HG03045 (cell line): ENCODE results near the gene FAM83D.

Source experiments
- ATAC-seq: cut with Tn5 transposase; IDR thresholded peaks from one replicate; pipeline ENCODE4 v1.9.1; 2021; ENCODE audit warnings: mild to moderate bottlenecking, moderate library complexity; ENCODE audit not compliant: unreplicated experiment

The FAM83D gene

GRCh38 chr20:38997622-38998021 is 71.4 kb downstream of the FAM83D start:
- peak; percentile 75 for ATAC-seq

DNA sequence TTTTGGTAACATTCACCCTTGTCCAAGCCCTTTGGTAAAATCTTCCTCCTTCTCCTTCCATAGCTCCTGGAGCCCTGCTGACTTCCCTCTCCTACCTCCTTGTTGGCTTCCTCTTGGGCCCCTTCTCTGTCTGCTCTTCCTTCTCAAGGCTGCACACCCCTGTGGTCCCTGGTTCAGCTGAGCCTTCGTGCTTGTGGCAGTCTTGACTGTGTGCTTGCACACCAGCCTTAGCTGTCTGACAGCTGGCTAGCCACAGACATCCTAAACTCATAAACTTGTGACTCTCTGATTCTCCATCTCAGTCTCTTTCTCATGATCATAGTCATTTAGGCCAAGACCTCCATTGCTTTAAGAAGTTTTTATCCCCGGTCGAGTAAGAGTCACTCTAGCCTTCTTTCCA is 73.0 kb downstream of the FAM83D start:
- no peak for ATAC-seq

DNA sequence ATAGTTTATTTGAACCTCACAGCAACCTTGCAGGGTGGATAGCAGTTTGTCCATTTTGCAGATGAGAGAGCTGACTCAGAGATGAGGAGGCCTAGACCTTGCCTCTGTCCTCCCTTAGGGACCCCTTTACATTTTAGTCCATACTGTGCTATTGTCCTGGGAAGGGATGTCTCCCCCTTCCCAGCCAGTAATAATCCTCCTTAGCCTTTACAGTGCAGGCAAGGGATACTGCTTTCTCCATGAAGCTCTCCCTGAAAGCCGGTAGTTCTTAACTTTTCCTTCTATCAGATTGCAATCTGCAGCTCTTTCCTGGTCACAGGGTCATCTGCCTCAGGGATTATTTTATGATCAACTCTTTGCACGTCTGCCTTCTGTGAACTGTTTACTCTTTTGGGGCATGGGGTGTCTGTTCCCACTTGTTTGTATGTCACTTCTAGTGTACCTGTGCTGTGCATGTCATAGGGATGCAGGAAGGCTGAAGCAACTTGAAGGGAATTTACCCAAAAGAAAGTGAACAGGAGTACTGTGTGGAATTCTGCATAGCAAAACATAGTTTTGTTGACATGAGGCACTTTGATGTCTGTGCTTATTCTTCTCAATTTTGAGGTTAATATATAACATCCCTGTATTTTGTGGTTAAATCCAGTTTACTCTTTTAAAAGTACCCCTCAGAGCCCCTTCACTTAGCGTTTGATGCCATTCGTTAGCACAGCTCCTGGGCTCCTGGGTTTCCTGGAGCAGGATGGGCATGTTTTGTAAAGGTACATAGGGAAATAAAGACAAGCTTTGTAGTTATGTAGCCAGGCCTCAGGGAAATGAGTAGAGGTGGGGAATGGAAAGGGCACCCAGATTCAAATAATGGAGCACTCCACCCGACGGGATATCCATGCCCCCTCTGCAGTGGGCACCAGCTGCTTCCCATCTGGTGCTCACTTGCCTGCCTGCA is 74.0 kb downstream of the FAM83D start:
- ATAC-seq: no peak
